Progenitor cell of endocrine pancreas (in vitro differentiated cells): ENCODE results near the gene CT45A8. TPM values are rescaled to one million over a fixed set of nuclear protein-coding genes. Genes with fewer than 3 reads are reported as not detected.
"Not testable (repeated sequence)": the region's sequence is repeated elsewhere in the genome, so short reads cannot be mapped to it uniquely, and the experiment has no call there.

Source experiments
- DNase-seq: peaks from one replicate; pipeline ENCODE4 v3.0.0; 2021; ENCODE audit warnings: low spot score; ENCODE audit not compliant: unreplicated experiment
- H3K27ac Mint-ChIP-seq: 2 replicates; pipeline ENCODE4 v1.8.0; 2021; ENCODE audit warnings: mild to moderate bottlenecking, moderate library complexity, mixed read lengths
- H3K27me3 Mint-ChIP-seq: 2 replicates; pipeline ENCODE4 v1.8.0; 2021; ENCODE audit warnings: mixed read lengths
- H3K36me3 Mint-ChIP-seq: 2 replicates; pipeline ENCODE4 v1.8.0; 2022; ENCODE audit warnings: mixed read lengths; ENCODE audit not compliant: insufficient read depth
- H3K4me1 Mint-ChIP-seq: 2 replicates; pipeline ENCODE4 v1.8.0; 2021; ENCODE audit warnings: low read depth, mixed read lengths
- H3K4me3 Mint-ChIP-seq: 2 replicates; pipeline ENCODE4 v1.8.0; 2021; ENCODE audit warnings: low read depth, mild to moderate bottlenecking, moderate library complexity, mixed read lengths
- H3K9me3 Mint-ChIP-seq: 2 replicates; pipeline ENCODE4 v1.8.0; 2021; ENCODE audit warnings: low read depth, mixed read lengths
- total RNA-seq: library from RNA; stranded (reverse); gene quantifications from 2 replicates; pipeline ENCODE4 v1.2.1, GENCODE V29; 2021

Gene CT45A8
- total RNA-seq, 1 donor from 2014 or later, result not detected

GRCh38 chrX:135802687-135803086 is 51.7 kb downstream of the CT45A8 start, which contains the start of gene CT45A6:
Gene CT45A6, minus strand, starts transcription at chrX:135802787. Its CDS starts 3,794 bp downstream, at chrX:135798993.
- not testable (repeated sequence) for H3K4me3 Mint-ChIP-seq, H3K4me1 Mint-ChIP-seq, H3K9me3 Mint-ChIP-seq, H3K27me3 Mint-ChIP-seq, H3K27ac Mint-ChIP-seq, H3K36me3 Mint-ChIP-seq, DNase-seq

Other genes with a start within 250 kb of the CT45A8 start
- gene CT45A1, start 140.9 kb downstream of the CT45A8 start, total RNA-seq, result not detected in 2 replicates
- not detected in 2 replicates for gene CT45A3, start 86.3 kb downstream of the CT45A8 start, total RNA-seq
- gene CT45A5, start 69.0 kb downstream of the CT45A8 start, total RNA-seq, result not detected in 2 replicates
- not detected in 2 replicates for gene CT45A6, start 51.8 kb downstream of the CT45A8 start, total RNA-seq
- not detected in 2 replicates for gene CT45A2, start 34.5 kb downstream of the CT45A8 start, total RNA-seq
- not detected in 2 replicates for gene CT45A7, start 17.3 kb downstream of the CT45A8 start, total RNA-seq
- not detected in 2 replicates for gene CT45A9, start 17.3 kb upstream of the CT45A8 start, total RNA-seq
- not detected in 2 replicates for gene CT45A10, start 38.9 kb upstream of the CT45A8 start, total RNA-seq
- gene SAGE1, start 39.2 kb upstream of the CT45A8 start, total RNA-seq, result not detected in 2 replicates
- gene MMGT1, start 119.5 kb upstream of the CT45A8 start, total RNA-seq, result 17.6 and 17.7 TPM in 2 replicates
- 15.3 and 15.5 TPM in 2 replicates for gene SLC9A6, start 130.9 kb upstream of the CT45A8 start, total RNA-seq